ENCODE data around the gene TRIM61.
"Not testable (repeated sequence)": the region's sequence is repeated elsewhere in the genome, so short reads cannot be mapped to it uniquely, and the experiment has no call there.

The TRIM61 gene

GRCh38 chr4:164977243-164978164 lies at the start of gene TRIM61:
Gene TRIM61, minus strand, starts transcription at chr4:164977657. Its CDS starts 7,655 bp downstream, at chr4:164970002.
- Mint-ChIP-seq H3K36me3 (peaks cover 2% of the 10 kb centered on the region), H3K9me3 (peaks cover 4% of the 10 kb centered on the region), H3K27me3 (peaks cover 3% of the 10 kb centered on the region), H3K4me1 (peaks cover 15% of the 10 kb centered on the region), H3K27ac (peak within 1 kb of the TSS; percentile 69), H3K4me3 (peak within 1 kb of the TSS; percentile 70)
- CTCF ChIA-PET: interaction anchor here (0.8 kb wide), 1 partner anchor 210 kb away, joined by 3 read pairs; no protein-coding TSS in a partner anchor
- DNase-seq: peak; percentile 75

- CTCF ChIA-PET, H3K36me3 Mint-ChIP-seq, H3K4me1 Mint-ChIP-seq, H3K4me3 Mint-ChIP-seq, H3K27me3 Mint-ChIP-seq, H3K27ac Mint-ChIP-seq, H3K9me3 Mint-ChIP-seq, DNase-seq: not testable (repeated sequence)
These were observed 48.3 kb upstream of the TRIM61 start for GRCh38 chr4:165025782-165026181.

- CTCF ChIA-PET, H3K36me3 Mint-ChIP-seq, H3K27me3 Mint-ChIP-seq, H3K9me3 Mint-ChIP-seq, H3K27ac Mint-ChIP-seq, H3K4me3 Mint-ChIP-seq, DNase-seq, H3K4me1 Mint-ChIP-seq: not testable (repeated sequence)
These were observed 42.5 kb upstream of the TRIM61 start for GRCh38 chr4:165019995-165020394.

- Mint-ChIP-seq H3K27me3 (peaks cover 7% of the 10 kb centered on the region), H3K36me3 (no peaks in the 10 kb centered on the region), H3K4me1 (no peaks in the 10 kb centered on the region), H3K27ac (no peak overlapping the region), H3K4me3 (no peak overlapping the region), H3K9me3 (no peaks in the 10 kb centered on the region)
- no peak for DNase-seq
- CTCF ChIA-PET: interaction anchor here (1.0 kb wide), 1 partner anchor 178 kb away, joined by 3 read pairs; no protein-coding TSS in a partner anchor
These were observed 39.5 kb upstream of the TRIM61 start for GRCh38 chr4:165016971-165017370.

- Mint-ChIP-seq H3K27ac (no peak overlapping the region), H3K27me3 (peaks cover 25% of the 10 kb centered on the region), H3K4me3 (no peak overlapping the region), H3K36me3 (no peaks in the 10 kb centered on the region), H3K9me3 (no peaks in the 10 kb centered on the region), H3K4me1 (peaks cover 9% of the 10 kb centered on the region)
- CTCF ChIA-PET: no interaction called here
- DNase-seq: no peak
These were observed 36.2 kb upstream of the TRIM61 start for GRCh38 chr4:165013691-165014090.

- H3K27ac Mint-ChIP-seq: no peak overlapping the region
- H3K4me3 Mint-ChIP-seq: no peak overlapping the region
- DNase-seq: no peak
- peaks cover 9% of the 10 kb centered on the region for H3K4me1 Mint-ChIP-seq
- no peaks in the 10 kb centered on the region for H3K36me3 Mint-ChIP-seq
- CTCF ChIA-PET: no interaction called here
- no peaks in the 10 kb centered on the region for H3K9me3 Mint-ChIP-seq
- H3K27me3 Mint-ChIP-seq: peaks cover 35% of the 10 kb centered on the region
These were observed 33.9 kb upstream of the TRIM61 start for GRCh38 chr4:165011403-165011802.

DNA sequence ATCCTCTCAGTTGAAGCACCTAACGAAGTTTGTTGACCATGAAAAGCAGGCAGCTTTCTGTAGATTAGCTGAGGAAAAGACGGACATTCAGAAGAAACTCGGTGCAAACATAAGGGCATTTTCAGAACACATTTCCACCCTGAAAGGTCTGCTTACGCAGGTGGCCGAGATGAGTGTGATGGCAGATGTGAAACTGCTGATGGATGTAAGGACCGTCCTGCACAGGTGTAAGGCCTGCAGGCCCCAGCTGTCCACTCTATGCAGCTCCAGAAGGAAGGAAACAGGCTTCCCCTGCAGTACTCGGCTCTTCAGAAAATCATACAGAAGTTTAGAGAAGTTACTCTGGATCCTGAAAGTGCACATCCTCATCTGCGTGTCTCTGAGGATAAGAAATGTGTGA lies 33.5 kb upstream of the TRIM61 start:
- H3K27me3 Mint-ChIP-seq: peaks cover 38% of the 10 kb centered on the region
- CTCF ChIA-PET: no interaction called here
- H3K4me3 Mint-ChIP-seq: no peak overlapping the region
- H3K9me3 Mint-ChIP-seq: no peaks in the 10 kb centered on the region
- peaks cover 9% of the 10 kb centered on the region for H3K4me1 Mint-ChIP-seq
- no peaks in the 10 kb centered on the region for H3K36me3 Mint-ChIP-seq
- H3K27ac Mint-ChIP-seq: no peak overlapping the region
- DNase-seq: no peak

- peaks cover 9% of the 10 kb centered on the region for H3K4me1 Mint-ChIP-seq
- no peaks in the 10 kb centered on the region for H3K36me3 Mint-ChIP-seq
- no peak overlapping the region for H3K4me3 Mint-ChIP-seq
- DNase-seq: no peak
- H3K9me3 Mint-ChIP-seq: no peaks in the 10 kb centered on the region
- no peak overlapping the region for H3K27ac Mint-ChIP-seq
- CTCF ChIA-PET: no interaction called here
- H3K27me3 Mint-ChIP-seq: peaks cover 38% of the 10 kb centered on the region
These were observed 33.0 kb upstream of the TRIM61 start for GRCh38 chr4:165010487-165010886.

DNA sequence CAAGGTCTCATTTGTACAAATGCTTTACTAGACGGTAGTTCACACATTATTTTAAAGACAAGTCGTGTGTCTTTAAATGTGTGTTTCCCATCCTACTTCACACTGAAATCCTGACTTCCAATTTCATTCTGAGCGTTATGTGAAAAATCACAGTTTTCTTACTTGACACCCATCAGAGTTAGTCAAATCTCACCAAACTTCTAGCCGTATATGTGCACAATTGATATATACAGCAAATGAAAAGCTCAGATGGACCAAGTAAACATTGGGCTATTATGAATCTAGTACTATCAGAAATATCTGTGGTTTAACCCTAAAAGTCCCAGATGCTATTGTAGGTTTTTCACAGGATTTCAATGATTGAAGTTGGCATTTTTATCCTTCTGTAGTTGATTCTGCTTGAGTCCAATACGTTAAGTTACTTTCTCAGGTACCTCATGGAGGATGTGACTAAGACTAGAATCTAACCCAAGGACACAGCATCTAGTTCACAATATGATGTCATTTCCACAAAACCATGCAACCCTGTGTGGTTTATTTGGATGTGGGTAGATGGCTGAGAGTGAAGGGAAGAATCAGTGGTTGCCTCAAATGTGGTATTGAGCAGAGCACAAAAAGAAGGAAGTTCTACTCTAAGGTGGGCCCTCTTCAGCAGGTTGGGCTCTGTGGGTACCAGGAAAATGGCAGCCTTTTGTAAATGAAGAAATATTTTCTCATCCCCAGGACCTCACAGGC lies 32.2 kb upstream of the TRIM61 start:
- Mint-ChIP-seq H3K36me3 (no peaks in the 10 kb centered on the region), H3K27ac (no peak overlapping the region), H3K4me1 (peaks cover 9% of the 10 kb centered on the region), H3K27me3 (peaks cover 38% of the 10 kb centered on the region), H3K4me3 (no peak overlapping the region), H3K9me3 (no peaks in the 10 kb centered on the region)
- CTCF ChIA-PET: no interaction called here
- DNase-seq: peak; percentile 43

GRCh38 chr4:165006886-165007285 lies 29.4 kb upstream of the TRIM61 start:
- no peak overlapping the region for H3K27ac Mint-ChIP-seq
- no peaks in the 10 kb centered on the region for H3K36me3 Mint-ChIP-seq
- CTCF ChIA-PET: no interaction called here
- H3K27me3 Mint-ChIP-seq: peaks cover 41% of the 10 kb centered on the region
- H3K4me3 Mint-ChIP-seq: no peak overlapping the region
- H3K4me1 Mint-ChIP-seq: peaks cover 9% of the 10 kb centered on the region
- no peaks in the 10 kb centered on the region for H3K9me3 Mint-ChIP-seq
- no peak for DNase-seq

DNA sequence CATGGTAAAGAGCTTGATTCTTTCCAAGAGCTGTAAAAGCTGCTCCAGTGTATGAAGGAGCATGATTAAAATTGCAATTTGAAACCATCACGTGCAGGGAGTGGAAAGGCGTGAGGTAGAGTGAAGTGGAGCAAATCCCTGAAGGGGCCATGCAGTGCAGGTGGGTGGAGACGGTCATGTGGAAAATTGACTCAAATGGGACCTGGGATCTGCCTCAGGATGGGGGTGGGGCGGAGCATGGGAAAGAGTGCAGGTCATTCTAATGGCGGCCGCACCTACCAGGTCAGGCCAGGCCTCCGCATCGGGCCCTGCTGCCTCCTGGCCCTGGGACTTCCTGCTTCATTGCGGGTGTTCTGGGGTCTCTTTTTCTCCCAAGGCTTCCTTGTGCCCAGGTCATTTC lies 29.0 kb upstream of the TRIM61 start:
- Mint-ChIP-seq H3K4me3 (no peak overlapping the region), H3K27ac (no peak overlapping the region), H3K27me3 (peaks cover 43% of the 10 kb centered on the region), H3K9me3 (no peaks in the 10 kb centered on the region), H3K4me1 (peaks cover 9% of the 10 kb centered on the region), H3K36me3 (no peaks in the 10 kb centered on the region)
- CTCF ChIA-PET: no interaction called here
- no peak for DNase-seq

- CTCF ChIA-PET: no interaction called here
- Mint-ChIP-seq H3K27me3 (peaks cover 33% of the 10 kb centered on the region), H3K9me3 (no peaks in the 10 kb centered on the region), H3K4me3 (no peak overlapping the region), H3K4me1 (peaks cover 9% of the 10 kb centered on the region), H3K36me3 (no peaks in the 10 kb centered on the region), H3K27ac (no peak overlapping the region)
- DNase-seq: no peak
These were observed 28.0 kb upstream of the TRIM61 start for GRCh38 chr4:165005352-165005925.

DNA sequence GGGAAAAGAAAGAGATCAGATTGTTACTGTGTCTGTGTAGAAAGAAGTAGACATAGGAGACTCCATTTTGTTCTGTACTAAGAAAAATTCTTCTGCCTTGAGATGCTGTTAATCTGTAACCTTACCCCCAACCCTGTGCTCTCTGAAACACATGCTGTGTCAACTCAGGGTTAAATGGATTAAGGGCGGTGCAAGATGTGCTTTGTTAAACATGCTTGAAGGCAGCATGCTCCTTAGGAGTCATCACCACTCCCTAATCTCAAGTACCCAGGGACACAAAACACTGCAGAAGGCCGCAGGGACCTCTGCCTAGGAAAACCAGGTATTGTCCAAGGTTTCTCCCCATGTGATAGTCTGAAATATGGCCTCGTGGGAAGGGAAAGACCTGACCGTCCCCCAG lies 24.5 kb upstream of the TRIM61 start:
- CTCF ChIA-PET: not testable (repeated sequence)

DNA sequence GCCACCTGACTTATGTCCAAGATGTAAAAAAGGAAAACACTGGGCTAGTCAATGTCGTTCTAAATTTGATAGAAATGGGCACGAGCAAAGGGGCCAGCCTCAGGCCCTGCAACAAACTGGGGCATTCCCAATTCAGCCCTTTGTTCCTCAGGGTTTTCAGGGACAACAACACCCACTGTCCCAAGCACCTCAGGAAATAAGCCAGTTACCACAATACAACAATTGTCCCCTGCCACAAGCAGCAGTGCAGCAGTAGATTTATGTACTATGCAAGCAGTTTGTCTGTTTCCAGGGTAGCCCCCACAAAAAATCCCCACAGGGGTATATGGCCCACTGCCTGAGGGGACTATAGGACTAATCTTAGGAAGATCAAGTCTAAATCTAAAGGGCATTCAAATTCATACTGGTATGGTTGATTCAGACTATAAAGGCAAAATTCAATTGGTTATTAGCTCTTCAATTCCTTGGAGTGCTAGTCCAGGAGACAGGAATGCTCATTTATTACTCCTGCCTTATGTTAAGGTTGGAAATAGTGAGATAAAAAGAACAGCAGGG lies 21.1 kb upstream of the TRIM61 start:
- H3K4me1 Mint-ChIP-seq, H3K9me3 Mint-ChIP-seq, H3K36me3 Mint-ChIP-seq, H3K27ac Mint-ChIP-seq, H3K4me3 Mint-ChIP-seq, CTCF ChIA-PET, DNase-seq: not testable (repeated sequence)
- peaks cover 15% of the 10 kb centered on the region for H3K27me3 Mint-ChIP-seq

More for the DNA sequence above, 24.5 kb upstream of the TRIM61 start:
- H3K4me3 Mint-ChIP-seq, H3K36me3 Mint-ChIP-seq, H3K9me3 Mint-ChIP-seq, H3K27ac Mint-ChIP-seq, DNase-seq, H3K4me1 Mint-ChIP-seq: not testable (repeated sequence)
- peaks cover 20% of the 10 kb centered on the region for H3K27me3 Mint-ChIP-seq
